ENCODE results near the gene MYH3.

The MYH3 gene

GRCh38 chr17:10664571-10664970 lies 7.5 kb upstream of the MYH3 start:
- TF ChIP-seq CTCF (conservative IDR thresholded peaks at IDR 0.05; ENCODE audit: low read depth, low read length), result no peak
- DNase-seq (ENCODE audit: low read depth), result no peak

GRCh38 chr17:10663231-10663630 lies 6.1 kb upstream of the MYH3 start:
- no peak for TF ChIP-seq CTCF (conservative IDR thresholded peaks at IDR 0.05; ENCODE audit: low read depth, low read length)
- DNase-seq (ENCODE audit: low read depth), result no peak
- H3K4me3 ChIP-seq (ENCODE audit: low read length), result no peak overlapping the region

More at GRCh38 chr17:10664571-10664970, 7.5 kb upstream of the MYH3 start:
- no peak overlapping the region for H3K4me3 ChIP-seq (ENCODE audit: low read length)

GRCh38 chr17:10661437-10661836 lies 4.3 kb upstream of the MYH3 start:
- no peak for TF ChIP-seq CTCF (conservative IDR thresholded peaks at IDR 0.05; ENCODE audit: low read depth, low read length)
- no peak overlapping the region for H3K4me3 ChIP-seq (ENCODE audit: low read length)
- DNase-seq (ENCODE audit: low read depth), result peak; percentile 39

GRCh38 chr17:10657879-10658278 lies 770 bp upstream of the MYH3 start:
- no peak for DNase-seq (ENCODE audit: low read depth)
- no peak for TF ChIP-seq CTCF (conservative IDR thresholded peaks at IDR 0.05; ENCODE audit: low read depth, low read length)
- no peak overlapping the region for H3K4me3 ChIP-seq (ENCODE audit: low read length)

GRCh38 chr17:10653987-10654386 lies 3.1 kb downstream of the MYH3 start:
- no peak for TF ChIP-seq CTCF (conservative IDR thresholded peaks at IDR 0.05; ENCODE audit: low read depth, low read length)
- H3K4me3 ChIP-seq (ENCODE audit: low read length), result no peak overlapping the region
- no peak for DNase-seq (ENCODE audit: low read depth)

GRCh38 chr17:10652984-10653659 lies 4.0 kb downstream of the MYH3 start:
- TF ChIP-seq CTCF (conservative IDR thresholded peaks at IDR 0.05; ENCODE audit: low read depth, low read length), result no peak
- H3K4me3 ChIP-seq (ENCODE audit: low read length), result no peak overlapping the region
- no peak for DNase-seq (ENCODE audit: low read depth)

GRCh38 chr17:10651927-10652326 lies 5.2 kb downstream of the MYH3 start:
- no peak for DNase-seq (ENCODE audit: low read depth)
- no peak for TF ChIP-seq CTCF (conservative IDR thresholded peaks at IDR 0.05; ENCODE audit: low read depth, low read length)
- no peak overlapping the region for H3K4me3 ChIP-seq (ENCODE audit: low read length)

Data from retinal pigment epithelial cell (primary cell).